B cell (primary cell): Measurements from ENCODE around the gene SMIM36. TPM values are rescaled to one million over a fixed set of nuclear protein-coding genes. Genes with fewer than 3 reads are reported as not detected.

Experiments
- ATAC-seq: fragments of 200-7000 bp; cut with Tn5 transposase; one replicate; pipeline ENCODE4 v1.10.0; 2021; ENCODE audit warnings: low read depth, mild to moderate bottlenecking, moderate number of reproducible peaks, moderate library complexity
- CTCF ChIA-PET: fragments of 350-600 bp; sonication (Branson Sonifier 250); formaldehyde crosslinking; loops from one replicate; lab custom pipeline; 2021; ENCODE audit warnings: antibody characterized with exemption, inconsistent platforms; lab: Charles Lee
- POLR2A ChIA-PET: fragments of 350-600 bp; sonication (Branson Sonifier 250); formaldehyde crosslinking; loops from one replicate; lab custom pipeline; 2021; ENCODE audit warnings: antibody characterized with exemption; lab: Charles Lee
- DNase-seq: peaks from one replicate; pipeline ENCODE4 v3.0.0; 2013
- H2AFZ ChIP-seq: 2 replicates; pipeline ENCODE4 v1.6.1; 2012; ENCODE audit warnings: mild to moderate bottlenecking, low read depth, low read length; ENCODE audit not compliant: insufficient read depth, poor library complexity, severe bottlenecking
- H3K27ac ChIP-seq, 2 donors: 1 replicate in 1 of 2; 2 replicates in 1 of 2; pipeline ENCODE4 v1.5.1; 2012 to 2013; ENCODE audit warnings: low read length in 2 of 2, mild to moderate bottlenecking in 2 of 2, moderate library complexity in 1 of 2
- H3K27me3 ChIP-seq, 4 experiments: fragments of 200-600 bp in 1 of 4; sonication (generic) in 1 of 4; replicated peaks in 1 of 4; 1 replicate in 2 of 4; 2 replicates in 2 of 4; pipeline versions ENCODE4 v1.6.1 to v1.7.0; 2013 to 2016; ENCODE audit warnings: low read length in 3 of 4, mild to moderate bottlenecking in 2 of 4, mixed read lengths in 1 of 4, moderate library complexity in 1 of 4; ENCODE audit not compliant: insufficient read depth in 4 of 4, control insufficient read depth in 3 of 4; ENCODE audit errors: control extremely low read depth in 1 of 4
- H3K36me3 ChIP-seq, 2 experiments: replicated peaks in 1 of 2; 1 replicate in 1 of 2; 2 replicates in 1 of 2; pipeline versions ENCODE4 v1.6.1 to v1.7.1; 2013; ENCODE audit warnings: low read length in 1 of 2; ENCODE audit not compliant: insufficient read depth in 2 of 2, control insufficient read depth in 1 of 2; ENCODE audit errors: control extremely low read depth in 1 of 2, extremely low read depth in 1 of 2
- H3K4me1 ChIP-seq, 2 donors: fragments of 200-600 bp in 1 of 2; sonication (generic) in 1 of 2; 1 replicate in 1 of 2; 2 replicates in 1 of 2; pipeline versions ENCODE4 v1.5.1 to v1.6.1; 2013 to 2017; ENCODE audit warnings: low read length in 2 of 2; ENCODE audit not compliant: control insufficient read depth in 2 of 2, insufficient read depth in 2 of 2
- H3K4me2 ChIP-seq: replicated peaks from 2 replicates; pipeline ENCODE3; 2012; ENCODE audit warnings: mild to moderate bottlenecking, low read depth, low read length; ENCODE audit not compliant: poor library complexity, severe bottlenecking
- H3K4me3 ChIP-seq, 5 experiments: fragments of 200-600 bp in 1 of 5; sonication (generic) in 1 of 5; 1 replicate in 3 of 5; 2 replicates in 2 of 5; pipeline versions ENCODE4 v1.5.1 to v1.7.0; 2011 to 2016; ENCODE audit warnings: low read length in 4 of 5, mild to moderate bottlenecking in 4 of 5, low read depth in 2 of 5, control low read depth in 1 of 5, moderate library complexity in 1 of 5; ENCODE audit not compliant: insufficient read depth in 1 of 5; ENCODE audit errors: control extremely low read depth in 1 of 5, extremely low read depth in 1 of 5
- H3K79me2 ChIP-seq: fragments of 200-600 bp; sonication (generic); one replicate; pipeline ENCODE4 v1.6.0; 2016; ENCODE audit warnings: low read length; ENCODE audit not compliant: control insufficient read depth, insufficient read depth
- H3K9ac ChIP-seq: fragments of 200-600 bp; sonication (generic); 2 replicates; pipeline ENCODE4 v1.6.1; 2017; ENCODE audit warnings: mild to moderate bottlenecking, low read length, moderate library complexity
- H3K9me3 ChIP-seq, 3 donors: one replicate each; pipeline versions ENCODE4 v1.6.1 to v1.7.1; 2013; ENCODE audit warnings: low read length in 2 of 3; ENCODE audit not compliant: control insufficient read depth in 2 of 3, insufficient read depth in 1 of 3; ENCODE audit errors: control extremely low read depth in 1 of 3
- H4K20me1 ChIP-seq: 2 replicates; pipeline ENCODE4 v1.6.0; 2012; ENCODE audit warnings: mild to moderate bottlenecking, low read length; ENCODE audit not compliant: insufficient read depth, control insufficient read depth, poor library complexity, severe bottlenecking
- H3K27ac Mint-ChIP-seq: one replicate; pipeline ENCODE4 v1.8.0; 2021; ENCODE audit warnings: mixed read lengths
- H3K27me3 Mint-ChIP-seq: one replicate; pipeline ENCODE4 v1.8.0; 2021; ENCODE audit warnings: mixed read lengths
- H3K4me1 Mint-ChIP-seq: one replicate; pipeline ENCODE4 v1.8.0; 2021; ENCODE audit warnings: mixed read lengths
- H3K4me3 Mint-ChIP-seq: one replicate; pipeline ENCODE4 v1.8.0; 2021; ENCODE audit warnings: mixed read lengths
- H3K9me3 Mint-ChIP-seq: one replicate; pipeline ENCODE4 v1.8.0; 2022; ENCODE audit warnings: mixed read lengths; ENCODE audit not compliant: insufficient read depth
- CTCF ChIP-seq: fragments of 200-600 bp; IDR thresholded peaks from one replicate; pipeline ENCODE4 v1.8.0; 2022; ENCODE audit warnings: antibody characterized with exemption, mild to moderate bottlenecking
- EZH2 ChIP-seq: IDR thresholded peaks from 2 replicates; pipeline ENCODE4 v1.6.1; 2012; ENCODE audit warnings: borderline replicate concordance, low read depth, mild to moderate bottlenecking, moderate library complexity, low read length; ENCODE audit not compliant: insufficient read depth, poor library complexity, severe bottlenecking
- WGBS: methylation state at CpG from one replicate; pipeline ENCODE4 v1.1.5; 2013; ENCODE audit warnings: missing lambda C conversion rate; ENCODE audit not compliant: insufficient coverage; 5-methylcytosine and 5-hydroxymethylcytosine counted together
- intact Hi-C: fragments of 100-400 bp; cut with micrococcal nuclease; formaldehyde crosslinking; loops from one replicate; pipeline ENCODE4 v1.10.0; 2022
- polyA plus RNA-seq: library from polyadenylated mRNA; depleted of rRNA; stranded (reverse); fragments of >200 nt; gene quantifications from 2 replicates; pipeline ENCODE4 v1.2.3, GENCODE V29; 2012
- total RNA-seq, 2 donors: library from RNA; stranded (reverse); fragments of 120-200 nt in 1 of 2; gene quantifications; 1 replicate in 1 of 2; 2 replicates in 1 of 2; pipeline versions ENCODE4 v1.2.3 to v1.2.4, GENCODE V29; 2013 to 2022

Gene SMIM36
- total and polyA plus RNA-seq, 2 donors (not counting 1 experiment from before 2014, with no cell fraction given), result not detected

GRCh38 chr17:55530064-55530463 is 18.8 kb upstream of the SMIM36 start:
- H3K4me1 ChIP-seq, result no peaks in the 10 kb centered on the region
- no peaks in the 10 kb centered on the region for H3K79me2 ChIP-seq
- Mint-ChIP-seq H3K27me3 (peaks cover 4% of the 10 kb centered on the region), H3K27ac (no peak overlapping the region), H3K4me3 (no peak overlapping the region), H3K9me3 (no peaks in the 10 kb centered on the region), H3K4me1 (no peaks in the 10 kb centered on the region)
- no peaks in the 10 kb centered on the region for H3K36me3 ChIP-seq
- H4K20me1 ChIP-seq, result no peaks in the 10 kb centered on the region
- H3K9me3 ChIP-seq, result no peaks in the 10 kb centered on the region
- no peak for DNase-seq
- no peak overlapping the region for H2AFZ ChIP-seq
- ChIA-PET POLR2A (no interaction called here), CTCF (interaction anchor here (0.8 to 8.2 kb wide), 4 partner anchors 14 to 190 kb away, joined by 3 to 233 read pairs (median 8); no protein-coding TSS in a partner anchor)
- H3K27ac ChIP-seq, result no peak overlapping the region
- no peak overlapping the region for H3K9ac ChIP-seq
- intact Hi-C loops, result no loop called here
- TF ChIP-seq EZH2 (no peak), CTCF (no peak)
- WGBS, result no CpG with 5 or more reads among the region's 3 CpGs
- no peaks in the 10 kb centered on the region for H3K27me3 ChIP-seq
- H3K4me2 ChIP-seq, result no peak overlapping the region
- no peak for ATAC-seq
- H3K4me3 ChIP-seq, result no peak overlapping the region

GRCh38 chr17:55527540-55528118 is 16.4 kb upstream of the SMIM36 start:
- no peaks in the 10 kb centered on the region for H3K4me1 Mint-ChIP-seq
- H3K27me3 Mint-ChIP-seq, result peaks cover 4% of the 10 kb centered on the region
- H2AFZ ChIP-seq, result no peak overlapping the region
- intact Hi-C loops, result loop anchor here (5.0 kb wide), 1 partner anchor 1190 kb away; no protein-coding TSS in a partner anchor
- H3K9me3 ChIP-seq, result no peaks in the 10 kb centered on the region
- H3K4me3 ChIP-seq, result no peak overlapping the region
- no peaks in the 10 kb centered on the region for H3K79me2 ChIP-seq
- no peaks in the 10 kb centered on the region for H3K27me3 ChIP-seq
- DNase-seq (no peak), ATAC-seq (no peak)
- H3K4me3 Mint-ChIP-seq, result no peak overlapping the region
- H3K4me1 ChIP-seq, result no peaks in the 10 kb centered on the region
- no peak for TF ChIP-seq EZH2
- no peak for TF ChIP-seq CTCF
- H3K36me3 ChIP-seq, result no peaks in the 10 kb centered on the region
- WGBS, result 88% methylated on average over 4 of the region's 5 CpGs
- ChIA-PET CTCF (interaction anchor here (1.3 to 8.2 kb wide), 13 partner anchors 12 to 953 kb away, joined by 3 to 233 read pairs (median 16); partner anchors contain the start of genes SMIM36 and TMEM100), POLR2A (no interaction called here)
- H3K9me3 Mint-ChIP-seq, result peaks cover 6% of the 10 kb centered on the region
- no peaks in the 10 kb centered on the region for H4K20me1 ChIP-seq
- no peak overlapping the region for H3K9ac ChIP-seq
- H3K27ac ChIP-seq, result no peak overlapping the region
- no peak overlapping the region for H3K27ac Mint-ChIP-seq
- no peak overlapping the region for H3K4me2 ChIP-seq
